GM19455 (cell line): ENCODE results near the gene EPB41.

Source experiments
- ATAC-seq: cut with Tn5 transposase; IDR thresholded peaks from one replicate; pipeline ENCODE4 v1.9.1; 2021; ENCODE audit not compliant: unreplicated experiment

EPB41 gene

GRCh38 chr1:29162025-29162424, 247.7 kb downstream of the EPB41 start:
- no peak for ATAC-seq

- ATAC-seq: no peak
These were observed 248.2 kb downstream of the EPB41 start for GRCh38 chr1:29162476-29163138.

GRCh38 chr1:29164588-29164987, 250.2 kb downstream of the EPB41 start:
- no peak for ATAC-seq

DNA sequence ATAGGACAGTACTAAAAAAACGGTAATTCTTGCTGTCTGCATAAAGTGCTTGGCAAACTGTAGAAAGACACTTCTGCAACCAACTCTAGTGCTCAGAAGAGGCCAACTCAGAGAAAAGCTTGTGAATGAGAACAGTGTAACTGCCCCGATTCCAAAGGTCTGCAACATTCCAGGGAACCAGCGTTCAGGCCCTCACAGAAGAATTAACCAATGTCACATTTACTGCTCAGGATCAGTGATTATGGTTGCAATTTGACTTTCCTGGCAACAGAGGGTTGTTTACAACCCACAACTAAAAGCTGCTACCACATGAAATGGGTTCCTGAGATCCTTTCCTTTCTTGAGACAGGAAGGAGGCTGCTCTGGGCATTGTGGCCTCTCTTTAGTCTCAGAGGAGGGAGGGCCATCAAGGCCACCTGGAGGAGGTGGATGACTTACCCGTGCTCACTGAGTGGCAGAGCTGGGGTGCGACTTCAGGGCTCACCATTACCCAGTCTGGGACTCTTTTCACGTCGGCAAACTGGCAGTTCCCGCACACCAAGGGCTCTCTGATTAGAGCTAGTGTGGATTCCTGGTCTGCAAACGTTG, 252.0 kb downstream of the EPB41 start:
- no peak for ATAC-seq

DNA sequence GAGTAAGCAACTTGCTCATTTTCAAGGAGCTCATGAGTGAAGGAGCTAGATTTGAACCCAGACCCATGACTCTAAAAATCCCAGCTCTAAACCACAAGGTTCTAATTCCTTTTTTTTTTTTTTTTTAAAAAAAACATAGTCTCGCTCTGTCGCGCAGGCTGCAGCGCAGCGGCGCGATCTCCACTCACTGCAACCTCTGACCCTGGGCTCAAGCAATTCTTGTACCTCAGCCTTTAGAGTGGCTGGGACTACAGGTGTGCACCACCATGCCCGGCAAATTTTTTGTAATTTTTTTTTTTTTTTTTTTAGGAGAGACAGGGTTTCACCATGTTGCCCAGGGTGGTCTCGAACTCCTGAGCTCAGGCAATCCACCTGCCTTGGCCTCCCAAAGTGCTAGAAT, 253.5 kb downstream of the EPB41 start:
- ATAC-seq: no peak
